Thyroid gland (tissue), 4 donors: Measurements from ENCODE around the gene TMED5.

Experiments used
- CTCF ChIP-seq, 6 experiments: fragments of 200-600 bp in 3 of 6; fragments of 450-650 bp in 3 of 6; sonication (generic) in 3 of 6; IDR thresholded peaks; one replicate each; pipeline ENCODE4 v1.5.1; 2016 to 2019; ENCODE audit warnings: antibody characterized with exemption in 6 of 6, mild to moderate bottlenecking in 2 of 6, inconsistent platforms in 1 of 6, moderate library complexity in 1 of 6
- POLR2A ChIP-seq, 2 donors: fragments of 450-650 bp; IDR thresholded peaks; one replicate each; pipeline ENCODE4 v1.6.1; 2017; ENCODE audit warnings: antibody characterized with exemption in 2 of 2, mild to moderate bottlenecking in 2 of 2, moderate library complexity in 1 of 2

- TF ChIP-seq CTCF (IDR thresholded peaks at IDR 0.05) (no peak), POLR2A (IDR thresholded peaks at IDR 0.05) (no peak)
Measured at GRCh38 chr1:93178418-93178817, 1.8 kb downstream of the TMED5 start.
